Measurements from ENCODE around the gene MAPK7.

- no peak for TF ChIP-seq CTCF (conservative IDR thresholded peaks at IDR 0.05; ENCODE audit: low read depth, low read length)
- no peak for TF ChIP-seq EZH2 (IDR thresholded peaks at IDR 0.05; ENCODE audit: borderline replicate concordance, low read depth, low read length, poor library complexity, severe bottlenecking)
Observed at GRCh38 chr17:19334331-19334730, 44.0 kb upstream of the MAPK7 start.
